SH-SY5Y (cell line): ENCODE data around the gene THAP10.

Experiments used
- GATA2 ChIP-seq: IDR thresholded peaks from 2 replicates; pipeline ENCODE4 v1.6.1; 2011; ENCODE audit warnings: mild to moderate bottlenecking, low read depth, low read length
- GATA3 ChIP-seq: IDR thresholded peaks from 2 replicates; pipeline ENCODE4 v1.6.1; 2011; ENCODE audit warnings: low read depth, mild to moderate bottlenecking, low read length, moderate library complexity

GRCh38 chr15:70854666-70854976 lies 37.6 kb downstream of the THAP10 start:
- no peak for TF ChIP-seq GATA2
- no peak for TF ChIP-seq GATA3
